K562 (cell line): ENCODE data around the gene RCC2. TPM values are rescaled to one million over a fixed set of nuclear protein-coding genes. Genes with fewer than 3 reads are reported as not detected.

ENCODE experiments used
- BCOR ChIP-seq: fragments of 450-650 bp; IDR thresholded peaks from 2 replicates; pipeline ENCODE4 v1.6.1; 2016
- BRF2 ChIP-seq: IDR thresholded peaks from 3 replicates; pipeline ENCODE4 v1.6.1; 2011; ENCODE audit warnings: borderline replicate concordance, mild to moderate bottlenecking; ENCODE audit not compliant: insufficient read length, insufficient read depth
- CTCFL ChIP-seq: IDR thresholded peaks from 2 replicates; pipeline ENCODE4 v1.6.1; 2011; ENCODE audit warnings: borderline replicate concordance, low read depth, mild to moderate bottlenecking, moderate library complexity, low read length; ENCODE audit not compliant: insufficient read depth, poor library complexity, severe bottlenecking
- EGR1 ChIP-seq: fragments of 450-650 bp; conservative IDR thresholded peaks from 2 replicates; pipeline ENCODE4 v1.6.1; 2017; ENCODE audit warnings: mild to moderate bottlenecking
- ELF1 ChIP-seq: fragments of 200-800 bp; sonication (Bioruptor generic); IDR thresholded peaks from 2 replicates; pipeline ENCODE4 v1.6.1; 2016; ENCODE audit warnings: missing genetic modification characterization, missing compliant biosample characterization
- KDM1A ChIP-seq, 2 experiments: fragments of 450-650 bp; IDR thresholded peaks; 2 replicates each; pipeline ENCODE4 v1.6.1; 2016; ENCODE audit warnings: mild to moderate bottlenecking in 2 of 2
- MYBL2 ChIP-seq, 2 experiments: fragments of 450-650 bp in 1 of 2; sonication (generic) in 1 of 2; formaldehyde crosslinking in 1 of 2; IDR thresholded peaks; 2 replicates each; pipeline versions ENCODE4 v1.6.1 to v1.8.1; 2017 to 2022; ENCODE audit warnings: borderline replicate concordance in 1 of 2, inconsistent platforms in 1 of 2, low read depth in 1 of 2, mild to moderate bottlenecking in 1 of 2, missing genetic modification reagents in 1 of 2, moderate library complexity in 1 of 2
- NELFE ChIP-seq: IDR thresholded peaks from 2 replicates; pipeline ENCODE4 v1.6.1; 2011; ENCODE audit warnings: mild to moderate bottlenecking; ENCODE audit not compliant: insufficient read depth, insufficient read length
- SMAD4 ChIP-seq: fragments of 250-450 bp; sonication (Bioruptor Pico); conservative IDR thresholded peaks from 2 replicates; pipeline ENCODE4 v1.8.0; 2021; ENCODE audit warnings: inconsistent platforms, mild to moderate bottlenecking, moderate library complexity
- TAF9B ChIP-seq: fragments of 450-650 bp; IDR thresholded peaks from 2 replicates; pipeline ENCODE4 v1.6.1; 2018; ENCODE audit warnings: mild to moderate bottlenecking; ENCODE audit not compliant: partially characterized antibody
- ZNF324 ChIP-seq: fragments of 250-450 bp; sonication (Bioruptor Pico); IDR thresholded peaks from 2 replicates; pipeline ENCODE4 v1.4.0; 2020; ENCODE audit warnings: mild to moderate bottlenecking
- ZNF384 ChIP-seq: IDR thresholded peaks from 2 replicates; pipeline ENCODE4 v1.6.1; 2012; ENCODE audit warnings: low read depth, low read length, improper control_type of control experiment
- ZNF551 ChIP-seq: fragments of 250-450 bp; sonication (Bioruptor Pico); IDR thresholded peaks from 2 replicates; pipeline ENCODE4 v1.5.0; 2021; ENCODE audit warnings: mild to moderate bottlenecking, moderate library complexity
- ZNF589 ChIP-seq: fragments of 200-800 bp; sonication (Bioruptor generic); IDR thresholded peaks from 2 replicates; pipeline ENCODE4 v1.6.1; 2016; ENCODE audit warnings: low read depth, missing genetic modification characterization, missing compliant biosample characterization
- ZSCAN29 ChIP-seq: fragments of 450-650 bp; IDR thresholded peaks from 2 replicates; pipeline ENCODE4 v1.6.1; 2017
- polyA plus RNA-seq, 8 experiments: library from polyadenylated mRNA; depleted of rRNA in 4 of 8; stranded (reverse) in 5 of 8; unstranded in 3 of 8; fragments of >200 nt; fragmentation: Nextera tagmentation in 2 of 8; fragmentation: Illumina TruSeq in 1 of 8; extraction: Ambion mirVana in 2 of 8; extraction: Trizol in 1 of 8; gene quantifications; 2 replicates each; pipeline versions ENCODE4 v1.2.1 to v1.2.3, GENCODE V29; 2011 to 2014; ENCODE audit warnings: inconsistent platforms in 1 of 8, missing spikeins in 1 of 8
- total RNA-seq, 7 experiments: library from RNA; depleted of rRNA in 6 of 7; stranded (reverse); fragments of >200 nt in 6 of 7; fragmentation: Illumina TruSeq in 2 of 7; extraction: Trizol in 2 of 7; gene quantifications; 2 replicates each; pipeline versions ENCODE4 v1.2.1 to v1.2.3, GENCODE V29; 2011 to 2021; ENCODE audit warnings: low replicate concordance in 1 of 7
- TF ChIP-seq, protein P1 (sequence below): fragments of 250-450 bp; sonication (Bioruptor Pico); IDR thresholded peaks from 2 replicates; pipeline ENCODE4 v1.4.0; 2020
- TF ChIP-seq, protein P2 (sequence below): sonication (generic); formaldehyde crosslinking; IDR thresholded peaks from 2 replicates; pipeline ENCODE4 v1.8.0; 2022; ENCODE audit warnings: mild to moderate bottlenecking, missing genetic modification reagents
- TF ChIP-seq, protein P3 (sequence below): fragments of 450-650 bp; IDR thresholded peaks from 2 replicates; pipeline ENCODE4 v1.6.1; 2016; ENCODE audit warnings: low read depth, mild to moderate bottlenecking, moderate library complexity
- TF ChIP-seq, protein P4 (sequence below): IDR thresholded peaks from 3 replicates; pipeline ENCODE4 v1.6.1; 2011; ENCODE audit warnings: borderline replicate concordance, mild to moderate bottlenecking, moderate library complexity; ENCODE audit not compliant: insufficient read length; ENCODE audit errors: extremely low read depth

The RCC2 gene
- total and polyA plus RNA-seq, 9 of the 15 experiments (the other 6 are each of a cell fraction or from before 2014, with no cell fraction given) = 31.8 to 292 (median 116) TPM

DNA sequence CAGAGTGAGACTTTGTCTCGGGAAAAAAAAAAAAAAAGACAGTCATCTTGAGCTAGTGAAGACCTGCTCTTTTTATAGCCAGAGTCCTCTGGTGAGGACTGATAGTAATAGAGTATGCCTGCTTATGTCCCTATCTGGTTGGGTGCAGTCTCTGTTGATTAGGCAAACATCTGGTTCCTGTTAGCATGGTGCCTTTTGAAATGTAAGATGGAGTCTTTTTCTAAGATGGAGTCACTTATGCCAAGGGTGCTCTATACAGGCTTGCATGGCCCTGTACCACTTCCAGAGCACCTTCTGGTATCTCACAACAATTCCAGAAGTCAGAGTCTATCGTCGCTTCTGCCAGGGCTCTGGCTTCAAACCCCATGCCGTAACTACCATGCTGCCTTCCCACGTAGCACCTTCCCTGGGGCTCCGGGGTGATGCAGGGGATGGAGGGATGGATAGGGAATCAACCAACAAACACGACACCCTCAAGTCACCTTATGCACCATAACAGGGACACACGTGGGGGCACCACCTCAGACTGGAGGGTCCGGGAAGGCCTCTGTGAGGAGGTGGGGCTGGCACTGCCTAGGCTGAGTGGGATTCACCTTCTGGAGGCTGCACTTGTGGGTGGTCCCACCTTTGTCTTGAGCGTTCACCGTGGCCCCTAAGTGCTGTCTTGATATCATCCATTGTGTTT lies 79.1 kb downstream of the RCC2 start (continued):
- TF ChIP-seq KDM1A (IDR thresholded peaks at IDR 0.05) (peak; percentile 24 to 57; a peak in 1 of 4 replicates), TAF9B (no peak), ZNF324 (CRISPR knock-in tag) (peak; percentile 84), MYBL2 (IDR thresholded peaks at IDR 0.05; ENCODE audit: low read depth) (no peak), MYBL2 (CRISPR knock-in tag; IDR thresholded peaks at IDR 0.05; ENCODE audit: borderline replicate concordance) (no peak), BCOR (no peak; the same call in 1 of the 2 replicates), SMAD4 (CRISPR knock-in tag) (peak; percentile 100), ZNF384 (peak; percentile 95), BRF2 (no peak), ELF1 (tag) (no peak), ZNF551 (CRISPR knock-in tag) (no peak), NELFE (no peak), ZSCAN29 (no peak), EGR1 (no peak), CTCFL (no peak), ZNF589 (CRISPR knock-in tag) (peak; percentile 100)
- TF ChIP-seq, protein P1, sequence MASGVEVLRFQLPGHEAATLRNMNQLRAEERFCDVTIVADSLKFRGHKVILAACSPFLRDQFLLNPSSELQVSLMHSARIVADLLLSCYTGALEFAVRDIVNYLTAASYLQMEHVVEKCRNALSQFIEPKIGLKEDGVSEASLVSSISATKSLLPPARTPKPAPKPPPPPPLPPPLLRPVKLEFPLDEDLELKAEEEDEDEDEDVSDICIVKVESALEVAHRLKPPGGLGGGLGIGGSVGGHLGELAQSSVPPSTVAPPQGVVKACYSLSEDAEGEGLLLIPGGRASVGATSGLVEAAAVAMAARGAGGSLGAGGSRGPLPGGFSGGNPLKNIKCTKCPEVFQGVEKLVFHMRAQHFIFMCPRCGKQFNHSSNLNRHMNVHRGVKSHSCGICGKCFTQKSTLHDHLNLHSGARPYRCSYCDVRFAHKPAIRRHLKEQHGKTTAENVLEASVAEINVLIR (CRISPR knock-in tag) = peak; percentile 93
- TF ChIP-seq, protein P2, sequence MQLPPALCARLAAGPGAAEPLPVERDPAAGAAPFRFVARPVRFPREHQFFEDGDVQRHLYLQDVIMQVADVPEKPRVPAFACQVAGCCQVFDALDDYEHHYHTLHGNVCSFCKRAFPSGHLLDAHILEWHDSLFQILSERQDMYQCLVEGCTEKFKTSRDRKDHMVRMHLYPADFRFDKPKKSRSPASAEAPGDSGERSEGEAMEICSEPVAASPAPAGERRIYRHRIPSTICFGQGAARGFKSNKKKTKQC (CRISPR knock-in tag) = no peak
- TF ChIP-seq, protein P3, sequence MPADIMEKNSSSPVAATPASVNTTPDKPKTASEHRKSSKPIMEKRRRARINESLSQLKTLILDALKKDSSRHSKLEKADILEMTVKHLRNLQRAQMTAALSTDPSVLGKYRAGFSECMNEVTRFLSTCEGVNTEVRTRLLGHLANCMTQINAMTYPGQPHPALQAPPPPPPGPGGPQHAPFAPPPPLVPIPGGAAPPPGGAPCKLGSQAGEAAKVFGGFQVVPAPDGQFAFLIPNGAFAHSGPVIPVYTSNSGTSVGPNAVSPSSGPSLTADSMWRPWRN = no peak
- TF ChIP-seq, protein P4, sequence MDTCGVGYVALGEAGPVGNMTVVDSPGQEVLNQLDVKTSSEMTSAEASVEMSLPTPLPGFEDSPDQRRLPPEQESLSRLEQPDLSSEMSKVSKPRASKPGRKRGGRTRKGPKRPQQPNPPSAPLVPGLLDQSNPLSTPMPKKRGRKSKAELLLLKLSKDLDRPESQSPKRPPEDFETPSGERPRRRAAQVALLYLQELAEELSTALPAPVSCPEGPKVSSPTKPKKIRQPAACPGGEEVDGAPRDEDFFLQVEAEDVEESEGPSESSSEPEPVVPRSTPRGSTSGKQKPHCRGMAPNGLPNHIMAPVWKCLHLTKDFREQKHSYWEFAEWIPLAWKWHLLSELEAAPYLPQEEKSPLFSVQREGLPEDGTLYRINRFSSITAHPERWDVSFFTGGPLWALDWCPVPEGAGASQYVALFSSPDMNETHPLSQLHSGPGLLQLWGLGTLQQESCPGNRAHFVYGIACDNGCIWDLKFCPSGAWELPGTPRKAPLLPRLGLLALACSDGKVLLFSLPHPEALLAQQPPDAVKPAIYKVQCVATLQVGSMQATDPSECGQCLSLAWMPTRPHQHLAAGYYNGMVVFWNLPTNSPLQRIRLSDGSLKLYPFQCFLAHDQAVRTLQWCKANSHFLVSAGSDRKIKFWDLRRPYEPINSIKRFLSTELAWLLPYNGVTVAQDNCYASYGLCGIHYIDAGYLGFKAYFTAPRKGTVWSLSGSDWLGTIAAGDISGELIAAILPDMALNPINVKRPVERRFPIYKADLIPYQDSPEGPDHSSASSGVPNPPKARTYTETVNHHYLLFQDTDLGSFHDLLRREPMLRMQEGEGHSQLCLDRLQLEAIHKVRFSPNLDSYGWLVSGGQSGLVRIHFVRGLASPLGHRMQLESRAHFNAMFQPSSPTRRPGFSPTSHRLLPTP = no peak
